NB4 (cell line): ENCODE data around the gene LEFTY1.
A peak's percentile ranks its signal among the peaks of the same experiment; 100 is the strongest.

Source experiments
- DNase-seq: peaks from one replicate; pipeline ENCODE4 v3.0.0; 2010; ENCODE audit warnings: low read depth
- H3K4me3 ChIP-seq: one replicate; pipeline ENCODE4 v1.5.1; 2011; ENCODE audit warnings: mild to moderate bottlenecking, low read depth, low read length, moderate library complexity
- MYC ChIP-seq: IDR thresholded peaks from 2 replicates; pipeline ENCODE4 v1.6.1; 2011; ENCODE audit warnings: low read depth, low read length
- POLR2A ChIP-seq: IDR thresholded peaks from 2 replicates; pipeline ENCODE4 v1.6.1; 2011; ENCODE audit warnings: mild to moderate bottlenecking; ENCODE audit not compliant: insufficient read length; ENCODE audit errors: extremely low read depth
- TF ChIP-seq, protein P1 (sequence below): IDR thresholded peaks from 2 replicates; pipeline ENCODE4 v1.6.1; 2011; ENCODE audit warnings: low read depth, low read length
- TF ChIP-seq, protein P2 (sequence below): IDR thresholded peaks from one replicate; pipeline ENCODE4 v1.5.1; 2012; ENCODE audit warnings: low read depth, low read length

Gene LEFTY1

DNA sequence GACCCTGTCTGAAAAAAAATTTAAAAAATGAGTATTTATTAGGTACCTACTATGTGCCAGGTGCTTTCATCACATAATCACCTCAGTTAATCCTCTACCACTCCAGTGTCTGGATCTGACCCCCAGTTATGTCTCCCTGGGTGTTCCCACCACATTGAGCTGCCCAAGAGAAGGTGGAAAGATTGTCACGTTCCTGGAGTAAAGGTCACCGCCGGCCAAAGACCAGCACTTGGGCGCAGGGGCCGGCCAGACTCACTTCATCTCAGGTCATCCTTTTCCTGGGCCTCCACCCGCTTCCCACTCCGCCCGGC lies 34.4 kb upstream of the LEFTY1 start:
- DNase-seq, result no peak
- TF ChIP-seq, protein P1, sequence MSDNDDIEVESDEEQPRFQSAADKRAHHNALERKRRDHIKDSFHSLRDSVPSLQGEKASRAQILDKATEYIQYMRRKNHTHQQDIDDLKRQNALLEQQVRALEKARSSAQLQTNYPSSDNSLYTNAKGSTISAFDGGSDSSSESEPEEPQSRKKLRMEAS, result no peak
- no peak for TF ChIP-seq POLR2A
- no peak for TF ChIP-seq MYC
- TF ChIP-seq, protein P2, sequence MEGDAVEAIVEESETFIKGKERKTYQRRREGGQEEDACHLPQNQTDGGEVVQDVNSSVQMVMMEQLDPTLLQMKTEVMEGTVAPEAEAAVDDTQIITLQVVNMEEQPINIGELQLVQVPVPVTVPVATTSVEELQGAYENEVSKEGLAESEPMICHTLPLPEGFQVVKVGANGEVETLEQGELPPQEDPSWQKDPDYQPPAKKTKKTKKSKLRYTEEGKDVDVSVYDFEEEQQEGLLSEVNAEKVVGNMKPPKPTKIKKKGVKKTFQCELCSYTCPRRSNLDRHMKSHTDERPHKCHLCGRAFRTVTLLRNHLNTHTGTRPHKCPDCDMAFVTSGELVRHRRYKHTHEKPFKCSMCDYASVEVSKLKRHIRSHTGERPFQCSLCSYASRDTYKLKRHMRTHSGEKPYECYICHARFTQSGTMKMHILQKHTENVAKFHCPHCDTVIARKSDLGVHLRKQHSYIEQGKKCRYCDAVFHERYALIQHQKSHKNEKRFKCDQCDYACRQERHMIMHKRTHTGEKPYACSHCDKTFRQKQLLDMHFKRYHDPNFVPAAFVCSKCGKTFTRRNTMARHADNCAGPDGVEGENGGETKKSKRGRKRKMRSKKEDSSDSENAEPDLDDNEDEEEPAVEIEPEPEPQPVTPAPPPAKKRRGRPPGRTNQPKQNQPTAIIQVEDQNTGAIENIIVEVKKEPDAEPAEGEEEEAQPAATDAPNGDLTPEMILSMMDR, result no peak
- peak overlapping the region; percentile 84 for H3K4me3 ChIP-seq

DNA sequence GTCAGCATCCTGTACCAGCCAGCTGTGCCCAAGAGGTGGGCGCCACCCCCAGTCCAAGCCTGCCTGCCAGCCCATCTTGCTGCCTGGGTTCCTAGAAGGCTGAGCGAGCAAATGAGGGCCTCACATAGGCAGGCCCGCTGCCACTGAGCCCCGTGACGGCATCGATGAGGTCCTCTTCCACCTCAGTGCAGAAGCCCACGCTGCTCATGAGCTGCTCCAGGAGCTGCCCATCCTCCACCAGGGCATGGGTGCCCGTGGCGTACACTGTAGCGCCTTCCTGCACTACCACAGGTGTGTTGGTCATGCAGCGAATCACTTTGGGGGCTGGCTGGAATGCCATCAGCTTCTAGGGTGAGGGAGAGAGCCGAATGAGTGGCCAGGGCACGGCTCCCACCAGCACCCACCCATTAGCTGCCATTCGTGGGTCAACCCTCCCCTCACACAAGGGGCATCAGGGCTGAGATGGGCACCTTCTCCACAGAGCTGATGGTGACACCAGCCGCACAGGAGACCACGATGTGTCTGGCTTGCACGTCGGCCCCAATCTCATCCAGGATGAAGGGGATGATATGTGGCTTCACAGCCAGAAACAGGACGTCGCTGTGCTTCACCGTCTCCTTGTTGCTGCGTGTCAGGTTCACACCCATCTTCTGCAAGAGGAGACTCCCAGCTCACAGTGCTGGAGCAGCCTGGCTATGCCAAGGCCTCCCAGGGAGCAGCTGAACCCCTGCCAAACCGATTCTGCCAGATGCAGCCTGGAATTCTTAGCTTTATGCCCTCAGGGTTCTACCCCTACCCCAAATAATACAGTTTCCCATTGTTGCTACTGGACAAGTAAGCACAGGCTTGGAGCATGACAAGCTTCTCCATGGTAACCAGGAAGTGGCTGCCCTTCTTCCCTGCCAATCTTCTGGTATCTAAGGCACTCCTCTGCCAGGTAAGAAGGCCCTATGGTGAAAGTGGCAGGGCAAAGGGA lies 33.1 kb upstream of the LEFTY1 start:
- H3K4me3 ChIP-seq, result no peak overlapping the region

DNA sequence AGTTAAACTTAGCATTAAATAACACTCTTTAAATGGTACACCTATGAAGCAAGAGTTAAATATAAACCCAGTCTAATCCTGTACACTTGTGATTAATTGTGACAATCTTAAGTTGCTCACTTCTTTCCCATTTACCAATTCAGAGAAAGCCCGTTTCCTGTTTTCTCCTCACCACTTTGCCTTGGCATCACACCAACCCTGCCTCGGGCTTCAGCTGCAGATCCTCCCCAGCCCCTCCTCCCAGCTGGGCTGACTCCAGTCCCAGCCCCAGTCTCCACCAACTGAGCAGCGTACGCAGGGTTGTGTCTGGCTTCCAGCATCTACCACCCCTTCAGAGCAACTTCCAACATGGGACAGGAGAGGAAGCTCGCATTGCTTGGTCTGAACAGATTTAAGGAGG lies 31.0 kb upstream of the LEFTY1 start:
- no peak overlapping the region for H3K4me3 ChIP-seq
- no peak for DNase-seq
- TF ChIP-seq, protein P1, result no peak
- TF ChIP-seq POLR2A (no peak), MYC (no peak)
- TF ChIP-seq, protein P2, result no peak

More for the DNA sequence above, 33.1 kb upstream of the LEFTY1 start:
- no peak for DNase-seq
- TF ChIP-seq, protein P1, result no peak
- TF ChIP-seq, protein P2, result no peak
- TF ChIP-seq MYC, result no peak
- no peak for TF ChIP-seq POLR2A

DNA sequence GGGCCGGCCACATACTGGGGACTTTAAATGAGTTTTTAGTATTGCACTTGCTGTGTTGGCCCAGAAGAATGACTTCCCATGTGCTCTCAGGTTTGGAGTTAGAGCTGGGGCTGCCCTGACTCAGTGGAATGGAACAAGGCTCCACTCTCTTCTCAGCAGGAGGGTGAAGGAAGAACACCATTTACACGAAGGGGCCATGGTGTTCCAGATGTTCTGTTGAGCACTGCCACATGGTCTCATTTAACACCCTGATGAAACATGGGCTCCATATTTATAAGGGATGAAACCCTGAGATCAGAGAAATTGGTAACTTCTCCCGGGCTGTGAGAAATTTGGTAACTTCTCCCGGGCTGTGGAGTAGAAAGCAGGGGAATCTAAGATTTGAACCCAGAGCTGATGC lies 29.3 kb upstream of the LEFTY1 start:
- TF ChIP-seq, protein P2, result no peak
- TF ChIP-seq POLR2A, result no peak
- TF ChIP-seq MYC, result no peak
- TF ChIP-seq, protein P1, result no peak
- no peak overlapping the region for H3K4me3 ChIP-seq
- no peak for DNase-seq

DNA sequence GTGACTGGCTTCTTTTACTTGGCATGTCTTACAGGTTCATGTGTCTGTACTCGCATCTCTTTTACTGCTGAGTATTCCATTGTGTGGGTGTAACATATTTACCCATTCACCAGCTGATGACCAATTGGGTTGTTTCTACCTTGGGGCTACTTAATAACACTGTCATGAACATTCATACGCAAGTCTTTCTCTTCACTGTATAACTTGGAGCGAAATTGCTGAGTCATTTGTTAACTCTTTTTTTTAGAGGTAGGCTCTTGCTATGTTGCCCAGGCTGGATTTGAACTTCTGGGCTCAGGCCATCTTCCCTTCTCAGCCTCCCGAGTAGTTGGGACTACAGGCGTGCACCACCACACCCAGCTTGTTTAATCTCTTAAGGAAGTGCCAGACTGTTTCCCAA lies 28.6 kb upstream of the LEFTY1 start:
- DNase-seq, result no peak
- no peak overlapping the region for H3K4me3 ChIP-seq
- TF ChIP-seq POLR2A, result no peak
- no peak for TF ChIP-seq MYC
- TF ChIP-seq, protein P2, result no peak
- TF ChIP-seq, protein P1, result no peak
